Sigmoid colon (tissue), 3 donors: ENCODE measurements around the gene ZNF669.

ENCODE experiments used
- POLR2A ChIP-seq, 2 donors: fragments of 450-650 bp; IDR thresholded peaks; one replicate each; pipeline ENCODE4 v1.6.1; 2016; ENCODE audit warnings: antibody characterized with exemption in 2 of 2, mild to moderate bottlenecking in 2 of 2, moderate library complexity in 2 of 2
- TF ChIP-seq, protein P1 (sequence below), 4 experiments: fragments of 450-650 bp in 3 of 4; fragments of 200-600 bp in 1 of 4; IDR thresholded peaks; one replicate each; pipeline ENCODE4 v1.5.1; 2016 to 2019; ENCODE audit warnings: antibody characterized with exemption in 4 of 4, mild to moderate bottlenecking in 3 of 4, moderate library complexity in 2 of 4

DNA sequence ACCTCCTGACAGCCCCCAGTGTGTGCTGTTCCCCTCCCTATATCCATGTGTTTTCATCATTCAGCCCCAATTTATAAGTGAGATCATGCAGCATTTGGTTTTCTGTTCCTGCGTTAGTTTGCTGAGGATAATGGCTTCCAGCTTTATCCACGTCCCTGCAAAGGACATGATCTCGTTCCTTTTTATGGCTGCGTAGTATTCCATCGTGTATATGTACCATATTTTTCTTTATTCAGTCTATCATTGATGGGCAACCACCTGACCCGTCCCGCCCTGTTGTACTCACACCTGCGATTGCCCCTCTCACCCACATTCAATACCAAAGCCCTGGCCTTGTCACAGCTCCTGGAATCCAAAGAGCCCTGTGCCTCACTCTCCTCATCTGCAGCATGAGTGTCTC lies 19.4 kb downstream of the ZNF669 start:
- no peak for TF ChIP-seq POLR2A (IDR thresholded peaks at IDR 0.05)
- TF ChIP-seq, protein P1, sequence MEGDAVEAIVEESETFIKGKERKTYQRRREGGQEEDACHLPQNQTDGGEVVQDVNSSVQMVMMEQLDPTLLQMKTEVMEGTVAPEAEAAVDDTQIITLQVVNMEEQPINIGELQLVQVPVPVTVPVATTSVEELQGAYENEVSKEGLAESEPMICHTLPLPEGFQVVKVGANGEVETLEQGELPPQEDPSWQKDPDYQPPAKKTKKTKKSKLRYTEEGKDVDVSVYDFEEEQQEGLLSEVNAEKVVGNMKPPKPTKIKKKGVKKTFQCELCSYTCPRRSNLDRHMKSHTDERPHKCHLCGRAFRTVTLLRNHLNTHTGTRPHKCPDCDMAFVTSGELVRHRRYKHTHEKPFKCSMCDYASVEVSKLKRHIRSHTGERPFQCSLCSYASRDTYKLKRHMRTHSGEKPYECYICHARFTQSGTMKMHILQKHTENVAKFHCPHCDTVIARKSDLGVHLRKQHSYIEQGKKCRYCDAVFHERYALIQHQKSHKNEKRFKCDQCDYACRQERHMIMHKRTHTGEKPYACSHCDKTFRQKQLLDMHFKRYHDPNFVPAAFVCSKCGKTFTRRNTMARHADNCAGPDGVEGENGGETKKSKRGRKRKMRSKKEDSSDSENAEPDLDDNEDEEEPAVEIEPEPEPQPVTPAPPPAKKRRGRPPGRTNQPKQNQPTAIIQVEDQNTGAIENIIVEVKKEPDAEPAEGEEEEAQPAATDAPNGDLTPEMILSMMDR (IDR thresholded peaks at IDR 0.05) = no peak
